ENCODE measurements around the gene GTF2E1.

GRCh38 chr3:120726791-120727190 is 15.8 kb upstream of the GTF2E1 start:
- TF ChIP-seq, protein P1, sequence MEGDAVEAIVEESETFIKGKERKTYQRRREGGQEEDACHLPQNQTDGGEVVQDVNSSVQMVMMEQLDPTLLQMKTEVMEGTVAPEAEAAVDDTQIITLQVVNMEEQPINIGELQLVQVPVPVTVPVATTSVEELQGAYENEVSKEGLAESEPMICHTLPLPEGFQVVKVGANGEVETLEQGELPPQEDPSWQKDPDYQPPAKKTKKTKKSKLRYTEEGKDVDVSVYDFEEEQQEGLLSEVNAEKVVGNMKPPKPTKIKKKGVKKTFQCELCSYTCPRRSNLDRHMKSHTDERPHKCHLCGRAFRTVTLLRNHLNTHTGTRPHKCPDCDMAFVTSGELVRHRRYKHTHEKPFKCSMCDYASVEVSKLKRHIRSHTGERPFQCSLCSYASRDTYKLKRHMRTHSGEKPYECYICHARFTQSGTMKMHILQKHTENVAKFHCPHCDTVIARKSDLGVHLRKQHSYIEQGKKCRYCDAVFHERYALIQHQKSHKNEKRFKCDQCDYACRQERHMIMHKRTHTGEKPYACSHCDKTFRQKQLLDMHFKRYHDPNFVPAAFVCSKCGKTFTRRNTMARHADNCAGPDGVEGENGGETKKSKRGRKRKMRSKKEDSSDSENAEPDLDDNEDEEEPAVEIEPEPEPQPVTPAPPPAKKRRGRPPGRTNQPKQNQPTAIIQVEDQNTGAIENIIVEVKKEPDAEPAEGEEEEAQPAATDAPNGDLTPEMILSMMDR (IDR thresholded peaks at IDR 0.05 in 8 of 11, conservative IDR thresholded peaks at IDR 0.05 in 3 of 11) = no peak
- TF ChIP-seq POLR2A (IDR thresholded peaks at IDR 0.05) (no peak), POLR2AphosphoS5 (IDR thresholded peaks at IDR 0.05) (no peak)

All from spleen (tissue), 7 donors.